Uterus (tissue), 2 donors: Measurements from ENCODE around the gene NTSR1.

Experiments
- POLR2A ChIP-seq, 2 donors: fragments of 450-650 bp; IDR thresholded peaks; one replicate each; pipeline ENCODE4 v1.6.1; 2016; ENCODE audit warnings: antibody characterized with exemption in 2 of 2, mild to moderate bottlenecking in 1 of 2, moderate library complexity in 1 of 2
- TF ChIP-seq, protein P1 (sequence below), 4 experiments: fragments of 200-600 bp in 2 of 4; fragments of 450-650 bp in 2 of 4; sonication (generic) in 2 of 4; IDR thresholded peaks; one replicate each; pipeline ENCODE4 v1.5.1; 2016 to 2019; ENCODE audit warnings: antibody characterized with exemption in 4 of 4, mild to moderate bottlenecking in 2 of 4, moderate library complexity in 1 of 4

DNA sequence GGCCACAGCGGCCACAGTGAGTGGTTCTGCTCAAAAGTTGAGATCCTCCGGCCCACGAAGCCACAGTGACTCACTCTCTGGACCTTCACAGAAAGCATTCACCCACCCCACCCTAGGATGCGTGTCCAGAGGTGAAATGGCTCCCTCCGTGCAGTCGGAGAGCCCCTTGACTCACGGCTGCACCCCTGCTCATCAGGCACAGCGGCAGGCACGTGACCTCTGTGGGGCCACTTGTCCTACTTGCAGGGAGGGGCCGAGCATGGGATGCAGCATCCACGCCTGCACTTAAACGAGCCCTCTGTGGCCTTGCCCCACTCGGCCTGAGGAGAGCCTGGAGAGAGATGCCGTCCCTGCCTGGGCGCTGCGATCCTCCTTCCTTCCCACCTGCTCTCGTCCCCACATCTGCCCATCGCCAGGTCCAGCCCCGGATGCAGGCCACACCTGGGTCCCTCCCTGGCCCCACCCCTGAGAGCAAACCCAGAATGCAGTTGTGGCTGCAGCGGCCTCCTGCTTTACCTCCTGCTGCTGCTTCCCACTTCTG is 28.7 kb downstream of the NTSR1 start:
- TF ChIP-seq, protein P1, sequence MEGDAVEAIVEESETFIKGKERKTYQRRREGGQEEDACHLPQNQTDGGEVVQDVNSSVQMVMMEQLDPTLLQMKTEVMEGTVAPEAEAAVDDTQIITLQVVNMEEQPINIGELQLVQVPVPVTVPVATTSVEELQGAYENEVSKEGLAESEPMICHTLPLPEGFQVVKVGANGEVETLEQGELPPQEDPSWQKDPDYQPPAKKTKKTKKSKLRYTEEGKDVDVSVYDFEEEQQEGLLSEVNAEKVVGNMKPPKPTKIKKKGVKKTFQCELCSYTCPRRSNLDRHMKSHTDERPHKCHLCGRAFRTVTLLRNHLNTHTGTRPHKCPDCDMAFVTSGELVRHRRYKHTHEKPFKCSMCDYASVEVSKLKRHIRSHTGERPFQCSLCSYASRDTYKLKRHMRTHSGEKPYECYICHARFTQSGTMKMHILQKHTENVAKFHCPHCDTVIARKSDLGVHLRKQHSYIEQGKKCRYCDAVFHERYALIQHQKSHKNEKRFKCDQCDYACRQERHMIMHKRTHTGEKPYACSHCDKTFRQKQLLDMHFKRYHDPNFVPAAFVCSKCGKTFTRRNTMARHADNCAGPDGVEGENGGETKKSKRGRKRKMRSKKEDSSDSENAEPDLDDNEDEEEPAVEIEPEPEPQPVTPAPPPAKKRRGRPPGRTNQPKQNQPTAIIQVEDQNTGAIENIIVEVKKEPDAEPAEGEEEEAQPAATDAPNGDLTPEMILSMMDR (IDR thresholded peaks at IDR 0.05), result no peak
- TF ChIP-seq POLR2A (IDR thresholded peaks at IDR 0.05), result no peak
